Lower leg skin (tissue), 4 donors: Measurements from ENCODE around the gene PLSCR3. TPM values are rescaled to one million over a fixed set of nuclear protein-coding genes. Genes with fewer than 3 reads are reported as not detected.

Source experiments
- DNase-seq, 2 donors: peaks; one replicate each; pipeline ENCODE4 v3.0.0-alpha.2; 2019; ENCODE audit warnings: low spot score in 2 of 2
- H3K4me3 ChIP-seq: fragments of 200-600 bp; sonication (generic); 2 replicates; pipeline ENCODE4 v1.5.1; 2017; ENCODE audit warnings: mild to moderate bottlenecking, low read depth; ENCODE audit not compliant: poor library complexity, severe bottlenecking
- CTCF ChIP-seq, 3 donors: fragments of 450-650 bp; IDR thresholded peaks; one replicate each; pipeline ENCODE4 v1.5.1; 2016; ENCODE audit warnings: antibody characterized with exemption in 3 of 3, mild to moderate bottlenecking in 3 of 3, moderate library complexity in 2 of 3
- POLR2A ChIP-seq, 2 donors: fragments of 450-650 bp; IDR thresholded peaks; one replicate each; pipeline ENCODE4 v1.6.1; 2016 to 2017; ENCODE audit warnings: antibody characterized with exemption in 2 of 2, mild to moderate bottlenecking in 1 of 2, moderate library complexity in 1 of 2
- WGBS, 2 donors: methylation state at CpG; one replicate each; pipeline ENCODE4 v1.1.5; 2018; 5-methylcytosine and 5-hydroxymethylcytosine counted together
- intact Hi-C: fragments of 100-400 bp; cut with DNase I; formaldehyde crosslinking; loops from one replicate; pipeline ENCODE4 v1.15.0; 2023; ENCODE audit warnings: low total_unique reads
- total RNA-seq, 4 donors: library from RNA; depleted of rRNA; stranded (reverse); fragments of >200 nt; gene quantifications; one replicate each; pipeline ENCODE4 v1.1.0, GENCODE V29; 2016

The PLSCR3 gene
- total RNA-seq, 4 donors from 2014 or later, result 21.6 to 38.1 (median 24.5) TPM

- 86 to 93% methylated on average over 9 to 13 of the region's 13 CpGs for WGBS, 2 donors
- intact Hi-C loops, result loop anchor here (2.0 kb wide), 1 partner anchor 61 kb away; the partner anchor contains the start of gene SLC2A4
- no peak overlapping the region for H3K4me3 ChIP-seq
Measured at GRCh38 chr17:7341842-7342241, 52.5 kb downstream of the PLSCR3 start.

GRCh38 chr17:7340179-7340578, 54.1 kb downstream of the PLSCR3 start:
- 72 to 73% methylated on average over 2 of the region's 2 CpGs for WGBS, 2 donors
- DNase-seq, result no peak
- H3K4me3 ChIP-seq, result no peak overlapping the region
- intact Hi-C loops, result no loop called here
- no peak for TF ChIP-seq CTCF (IDR thresholded peaks at IDR 0.05)
- no peak for TF ChIP-seq POLR2A (IDR thresholded peaks at IDR 0.05)

More at GRCh38 chr17:7341842-7342241, 52.5 kb downstream of the PLSCR3 start:
- TF ChIP-seq CTCF (IDR thresholded peaks at IDR 0.05), result no peak
- no peak for TF ChIP-seq POLR2A (IDR thresholded peaks at IDR 0.05)
- DNase-seq, result no peak

Other genes starting within 250 kb of the PLSCR3 start
- gene ASGR1, start 215.2 kb downstream of the PLSCR3 start, total RNA-seq, result 1 to 10 TPM; 1.3 to 6.6 (median 4.2) TPM
- 1 to 10 TPM; 2.7 to 7.7 (median 4.7) TPM for gene DLG4, start 174.7 kb downstream of the PLSCR3 start, total RNA-seq
- gene ACADVL, start 174.6 kb downstream of the PLSCR3 start, total RNA-seq, result 1,000 to 10,000 TPM in 1 of 4 donors, 100 to 1,000 TPM in 3; 703 to 1,179 (median 863) TPM
- gene DVL2, start 160.0 kb downstream of the PLSCR3 start, total RNA-seq, result 10 to 100 TPM; 51.7 to 87.5 (median 67.8) TPM
- 10 to 100 TPM; 23.4 to 32.5 (median 27.9) TPM for gene PHF23, start 155.1 kb downstream of the PLSCR3 start, total RNA-seq
- gene GABARAP, start 152.1 kb downstream of the PLSCR3 start, total RNA-seq, result 100 to 1,000 TPM; 253 to 667 (median 538) TPM
- gene CTDNEP1, start 142.8 kb downstream of the PLSCR3 start, total RNA-seq, result 10 to 100 TPM; 55.3 to 79.2 (median 70.4) TPM
- gene ELP5, start 142.3 kb downstream of the PLSCR3 start, total RNA-seq, result 10 to 100 TPM; 10.8 to 20.6 (median 17.1) TPM
- 10 to 100 TPM in 3 of 4 donors, 1 to 10 TPM in 1; 6.7 to 25.6 (median 14.4) TPM for gene CLDN7, start 132.0 kb downstream of the PLSCR3 start, total RNA-seq
- gene SLC2A4, start 112.8 kb downstream of the PLSCR3 start, total RNA-seq, result 10 to 100 TPM in 2 of 4 donors, 1 to 10 TPM in 2; 4.3 to 13.6 (median 8.4) TPM
- gene YBX2, start 99.9 kb downstream of the PLSCR3 start, total RNA-seq, result 1 to 10 TPM in 3 of 4 donors, under 1 TPM in 1; 0.17 to 8.0 (median 2.4) TPM
- gene EIF5A, start 86.9 kb downstream of the PLSCR3 start, total RNA-seq, result 100 to 1,000 TPM; 203 to 261 (median 221) TPM
- 10 to 100 TPM; 48.8 to 93.6 (median 79.3) TPM for gene GPS2, start 79.2 kb downstream of the PLSCR3 start, total RNA-seq
- 10 to 100 TPM; 13.3 to 44.8 (median 22.3) TPM for gene NEURL4, start 65.2 kb downstream of the PLSCR3 start, total RNA-seq
- gene ACAP1, start 58.0 kb downstream of the PLSCR3 start, total RNA-seq, result 1 to 10 TPM; 2.9 to 5.6 (median 3.8) TPM
- 10 to 100 TPM; 30.3 to 65.4 (median 42.8) TPM for gene KCTD11, start 42.4 kb downstream of the PLSCR3 start, total RNA-seq
- not detected for gene TMEM95, start 39.4 kb downstream of the PLSCR3 start, total RNA-seq
- 10 to 100 TPM; 13.0 to 25.4 (median 19.7) TPM for gene TNK1, start 13.4 kb downstream of the PLSCR3 start, total RNA-seq
- 10 to 100 TPM; 56.1 to 90.8 (median 65.5) TPM for gene TMEM256, start 9.6 kb upstream of the PLSCR3 start, total RNA-seq
- 1 to 10 TPM; 5.5 to 9.6 (median 6.4) TPM for gene NLGN2, start 13.3 kb upstream of the PLSCR3 start, total RNA-seq
- not detected for gene SPEM1, start 25.8 kb upstream of the PLSCR3 start, total RNA-seq
- gene SPEM2, start 31.1 kb upstream of the PLSCR3 start, total RNA-seq, result not detected
- gene SPEM3, start 34.3 kb upstream of the PLSCR3 start, total RNA-seq, result not detected
- 10 to 100 TPM; 15.5 to 23.2 (median 22.1) TPM for gene TMEM102, start 40.9 kb upstream of the PLSCR3 start, total RNA-seq
- 10 to 100 TPM; 12.5 to 15.0 (median 13.9) TPM for gene FGF11, start 45.0 kb upstream of the PLSCR3 start, total RNA-seq
- 10 to 100 TPM in 3 of 4 donors, 1 to 10 TPM in 1; 7.8 to 16.0 (median 13.6) TPM for gene CHRNB1, start 50.5 kb upstream of the PLSCR3 start, total RNA-seq
- gene ZBTB4, start 85.1 kb upstream of the PLSCR3 start, total RNA-seq, result 10 to 100 TPM; 40.4 to 52.3 (median 47.7) TPM
- not detected for gene SLC35G6, start 86.9 kb upstream of the PLSCR3 start, total RNA-seq
- gene POLR2A, start 89.8 kb upstream of the PLSCR3 start, total RNA-seq, result 100 to 1,000 TPM in 3 of 4 donors, 10 to 100 TPM in 1; 93.9 to 120 (median 110) TPM
- gene TNFSF12, start 154.5 kb upstream of the PLSCR3 start, total RNA-seq, result 10 to 100 TPM in 3 of 4 donors, 1 to 10 TPM in 1; 9.9 to 31.7 (median 20.9) TPM
- gene TNFSF13, start 164.2 kb upstream of the PLSCR3 start, total RNA-seq, result 10 to 100 TPM in 3 of 4 donors, 1 to 10 TPM in 1; 7.6 to 30.6 (median 17.6) TPM
- 10 to 100 TPM; 39.5 to 53.0 (median 48.7) TPM for gene SENP3, start 167.4 kb upstream of the PLSCR3 start, total RNA-seq
- gene CD68, start 185.1 kb upstream of the PLSCR3 start, total RNA-seq, result 10 to 100 TPM; 14.2 to 26.9 (median 16.2) TPM
- gene MPDU1, start 189.3 kb upstream of the PLSCR3 start, total RNA-seq, result 10 to 100 TPM; 30.4 to 97.7 (median 74.4) TPM
- 100 to 1,000 TPM in 1 of 4 donors, 10 to 100 TPM in 3; 61.9 to 106 (median 77.8) TPM for gene SOX15, start 195.6 kb upstream of the PLSCR3 start, total RNA-seq
- 10 to 100 TPM; 32.1 to 35.7 (median 33.9) TPM for gene FXR2, start 220.4 kb upstream of the PLSCR3 start, total RNA-seq
- 10 to 100 TPM; 32.7 to 50.5 (median 43.0) TPM for gene SAT2, start 233.3 kb upstream of the PLSCR3 start, total RNA-seq
- gene SHBG, start 235.6 kb upstream of the PLSCR3 start, total RNA-seq, result not detected